Thyroid gland (tissue), 4 donors: ENCODE measurements around the gene ITFG1.

Experiments
- POLR2A ChIP-seq, 2 donors: fragments of 450-650 bp; IDR thresholded peaks; one replicate each; pipeline ENCODE4 v1.6.1; 2017; ENCODE audit warnings: antibody characterized with exemption in 2 of 2, mild to moderate bottlenecking in 2 of 2, moderate library complexity in 1 of 2
- TF ChIP-seq, protein P1 (sequence below), 6 experiments: fragments of 200-600 bp in 3 of 6; fragments of 450-650 bp in 3 of 6; sonication (generic) in 3 of 6; IDR thresholded peaks; one replicate each; pipeline ENCODE4 v1.5.1; 2016 to 2019; ENCODE audit warnings: antibody characterized with exemption in 6 of 6, mild to moderate bottlenecking in 2 of 6, inconsistent platforms in 1 of 6, moderate library complexity in 1 of 6

DNA sequence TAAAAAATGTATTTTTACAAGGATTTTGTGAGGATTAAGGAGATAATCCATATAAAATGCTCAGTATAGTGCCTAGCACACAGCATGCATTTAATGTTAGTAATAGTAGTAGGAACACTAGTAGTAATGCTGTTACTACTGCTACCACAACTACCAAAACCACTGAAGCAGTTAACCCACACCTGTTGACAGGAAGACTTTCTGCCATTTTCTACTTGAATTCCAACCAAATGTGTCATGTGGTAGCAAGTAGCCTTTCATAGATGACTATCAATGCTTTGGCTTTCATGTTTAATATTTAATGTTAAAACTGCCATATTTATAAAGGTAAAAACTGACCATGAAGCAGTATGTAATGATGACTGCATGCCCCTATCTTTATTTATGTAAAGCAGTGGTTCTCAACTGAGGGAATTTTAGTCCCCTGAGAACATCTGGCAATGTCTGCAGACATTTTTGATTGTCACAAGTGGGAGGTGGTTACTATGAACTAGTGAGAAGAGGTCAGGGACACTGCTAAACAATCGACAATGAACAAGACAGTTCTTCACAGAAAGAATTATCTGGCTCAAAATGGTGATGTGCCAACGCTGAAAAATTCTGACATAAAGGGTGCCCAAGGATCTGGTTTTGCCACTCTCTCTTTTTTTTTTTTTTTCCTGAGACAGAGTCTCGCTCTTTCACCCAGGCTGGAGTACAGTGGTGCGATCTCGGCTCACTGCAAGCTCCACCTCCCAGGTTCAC is 89.4 kb downstream of the ITFG1 start:
- TF ChIP-seq, protein P1, sequence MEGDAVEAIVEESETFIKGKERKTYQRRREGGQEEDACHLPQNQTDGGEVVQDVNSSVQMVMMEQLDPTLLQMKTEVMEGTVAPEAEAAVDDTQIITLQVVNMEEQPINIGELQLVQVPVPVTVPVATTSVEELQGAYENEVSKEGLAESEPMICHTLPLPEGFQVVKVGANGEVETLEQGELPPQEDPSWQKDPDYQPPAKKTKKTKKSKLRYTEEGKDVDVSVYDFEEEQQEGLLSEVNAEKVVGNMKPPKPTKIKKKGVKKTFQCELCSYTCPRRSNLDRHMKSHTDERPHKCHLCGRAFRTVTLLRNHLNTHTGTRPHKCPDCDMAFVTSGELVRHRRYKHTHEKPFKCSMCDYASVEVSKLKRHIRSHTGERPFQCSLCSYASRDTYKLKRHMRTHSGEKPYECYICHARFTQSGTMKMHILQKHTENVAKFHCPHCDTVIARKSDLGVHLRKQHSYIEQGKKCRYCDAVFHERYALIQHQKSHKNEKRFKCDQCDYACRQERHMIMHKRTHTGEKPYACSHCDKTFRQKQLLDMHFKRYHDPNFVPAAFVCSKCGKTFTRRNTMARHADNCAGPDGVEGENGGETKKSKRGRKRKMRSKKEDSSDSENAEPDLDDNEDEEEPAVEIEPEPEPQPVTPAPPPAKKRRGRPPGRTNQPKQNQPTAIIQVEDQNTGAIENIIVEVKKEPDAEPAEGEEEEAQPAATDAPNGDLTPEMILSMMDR (IDR thresholded peaks at IDR 0.05): no peak
- TF ChIP-seq POLR2A (IDR thresholded peaks at IDR 0.05): no peak
